Fibroblast of pulmonary artery (primary cell): ENCODE measurements around the gene ST6GALNAC2.

Experiments used
- DNase-seq: peaks from one replicate; pipeline ENCODE4 v3.0.0-alpha.2; 2010; ENCODE audit warnings: low read depth
- H3K4me3 ChIP-seq: replicated peaks from 2 replicates; pipeline ENCODE4 v1.5.1; 2011; ENCODE audit warnings: low read depth, mild to moderate bottlenecking, control low read depth, low read length, moderate library complexity
- CTCF ChIP-seq: IDR thresholded peaks from 2 replicates; pipeline ENCODE4 v1.5.1; 2011; ENCODE audit warnings: mild to moderate bottlenecking, control low read depth, low read length, inconsistent platforms; ENCODE audit errors: missing control alignments

The ST6GALNAC2 gene

GRCh38 chr17:76578376-76578775 is 7.3 kb downstream of the ST6GALNAC2 start:
- H3K4me3 ChIP-seq = no peak overlapping the region
- no peak for TF ChIP-seq CTCF
- no peak for DNase-seq

- TF ChIP-seq CTCF = no peak
- no peak overlapping the region for H3K4me3 ChIP-seq
- DNase-seq = no peak
Observed at GRCh38 chr17:76577876-76578275, 7.8 kb downstream of the ST6GALNAC2 start.

- TF ChIP-seq CTCF = no peak
- no peak for DNase-seq
- no peak overlapping the region for H3K4me3 ChIP-seq
Observed at GRCh38 chr17:76576189-76576588, 9.5 kb downstream of the ST6GALNAC2 start.

- DNase-seq = no peak
- H3K4me3 ChIP-seq = no peak overlapping the region
- TF ChIP-seq CTCF = no peak
Observed at GRCh38 chr17:76575570-76575969, 10.1 kb downstream of the ST6GALNAC2 start.

- H3K4me3 ChIP-seq = no peak overlapping the region
- TF ChIP-seq CTCF = no peak
- no peak for DNase-seq
Observed at GRCh38 chr17:76574166-76574565, 11.5 kb downstream of the ST6GALNAC2 start.

GRCh38 chr17:76573096-76573495 is 12.6 kb downstream of the ST6GALNAC2 start:
- no peak for DNase-seq
- H3K4me3 ChIP-seq = no peak overlapping the region
- no peak for TF ChIP-seq CTCF

GRCh38 chr17:76572201-76572910 is 13.3 kb downstream of the ST6GALNAC2 start:
- no peak overlapping the region for H3K4me3 ChIP-seq
- no peak for TF ChIP-seq CTCF
- DNase-seq = no peak
